CD1c-positive myeloid dendritic cell (primary cell): ENCODE results near the gene FBXW4.

Source experiments
- DNase-seq: peaks from one replicate; pipeline ENCODE4 v3.0.0-alpha.2; 2016; ENCODE audit errors: extremely low spot score

The FBXW4 gene

GRCh38 chr10:101696632-101697031, 1.7 kb upstream of the FBXW4 start:
- DNase-seq: no peak

DNA sequence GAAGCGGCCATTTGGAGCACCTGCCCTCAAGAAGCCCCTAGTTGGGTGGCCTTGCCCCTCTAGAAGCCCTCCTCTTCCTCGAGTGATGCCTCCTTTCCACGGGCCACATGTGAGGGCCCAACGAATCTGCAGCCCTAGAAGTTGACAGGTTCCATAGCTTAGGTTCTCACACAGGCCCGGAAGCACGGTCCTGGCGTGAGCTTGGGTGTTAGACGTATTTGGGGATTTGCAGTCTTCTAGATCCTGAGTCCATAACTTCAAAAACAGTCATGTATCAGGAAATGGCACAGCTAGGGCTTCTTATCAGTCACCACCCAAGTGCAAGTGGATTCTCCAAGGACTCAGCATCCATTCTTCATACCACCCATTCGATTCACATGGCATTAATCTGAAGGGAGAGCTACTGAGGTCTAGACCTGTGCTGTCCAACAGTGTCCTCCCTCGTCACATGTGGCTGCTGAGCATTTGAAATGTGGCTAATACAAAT, 477 bp upstream of the FBXW4 start:
- no peak for DNase-seq

DNA sequence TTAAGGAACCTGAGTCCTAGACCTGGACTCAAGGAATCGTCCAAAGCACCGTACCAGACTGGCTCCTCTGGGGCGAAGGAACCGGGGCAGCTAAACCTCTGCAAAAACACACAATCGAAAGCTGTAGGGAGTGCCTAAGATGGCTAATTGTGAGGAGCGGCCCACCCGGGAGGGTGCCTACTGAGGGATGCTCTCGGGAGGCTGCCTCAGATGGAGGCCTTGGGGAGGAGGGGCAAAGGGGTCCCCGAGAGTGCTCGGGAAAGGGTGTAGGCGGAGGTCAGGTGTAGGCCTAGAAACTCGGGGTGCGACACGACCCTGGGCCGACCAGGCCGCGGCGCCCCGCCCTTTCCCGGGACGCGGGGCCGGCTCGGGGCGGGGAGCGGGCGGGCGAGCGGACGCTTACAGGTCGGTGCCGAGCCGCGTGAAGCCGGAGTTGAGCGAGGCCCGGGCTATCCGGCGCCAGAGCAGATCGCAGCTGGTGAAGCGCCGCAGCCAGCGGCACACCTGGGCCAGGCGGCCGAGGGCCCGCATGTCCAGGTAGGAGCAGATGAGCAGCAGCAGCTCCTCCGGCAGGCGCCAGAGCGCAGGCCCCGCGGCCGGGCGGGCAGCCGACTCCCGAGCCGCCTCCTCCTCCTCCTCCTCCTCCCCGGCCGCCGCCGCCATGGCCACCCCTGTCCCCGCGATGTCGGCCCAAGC, 844 bp downstream of the FBXW4 start:
- DNase-seq: peak; percentile 39

- no peak for DNase-seq
Observed at GRCh38 chr10:101693651-101693977, 1.4 kb downstream of the FBXW4 start.

GRCh38 chr10:101691081-101691480, 3.9 kb downstream of the FBXW4 start:
- DNase-seq: no peak

GRCh38 chr10:101690461-101690860, 4.5 kb downstream of the FBXW4 start:
- no peak for DNase-seq

- DNase-seq: no peak
Observed at GRCh38 chr10:101687071-101687658, 7.8 kb downstream of the FBXW4 start.

DNA sequence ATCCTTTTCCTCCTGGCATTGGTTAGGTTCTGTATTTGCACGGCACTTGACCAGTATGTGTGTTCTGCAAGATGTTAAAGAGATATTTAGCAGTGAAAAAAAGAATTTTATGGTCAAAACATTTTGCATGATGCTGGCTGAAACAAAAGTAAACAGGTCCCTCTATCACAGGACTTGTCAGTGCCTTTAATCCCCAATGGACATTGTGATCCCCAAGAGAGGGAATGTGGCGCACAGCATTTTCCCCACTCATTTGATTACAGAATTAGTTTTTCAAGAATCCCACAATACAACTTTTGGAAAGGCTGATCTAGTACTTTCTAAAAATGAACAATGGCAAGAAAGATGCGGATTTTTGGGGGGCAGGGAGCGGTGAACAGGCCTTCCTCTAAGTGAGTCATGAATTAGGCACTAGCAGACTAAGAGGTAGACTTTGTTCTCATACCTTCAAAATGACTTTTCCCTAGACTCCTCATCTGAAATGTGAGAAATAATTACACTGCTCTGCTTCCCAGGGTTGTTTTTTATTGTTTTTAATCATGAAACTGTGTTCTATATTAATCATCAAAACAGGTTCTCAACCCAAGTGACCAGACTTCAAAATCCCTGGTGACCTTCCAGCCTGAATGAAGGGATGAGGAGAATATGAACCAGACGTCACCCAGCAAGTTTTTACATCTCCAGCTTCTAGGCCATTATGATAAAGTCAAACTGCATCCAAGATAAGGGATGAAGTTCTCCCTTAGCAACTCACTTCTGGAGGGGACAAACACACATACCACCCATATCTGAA, 8.6 kb downstream of the FBXW4 start:
- DNase-seq: no peak

GRCh38 chr10:101684782-101685181, 10.2 kb downstream of the FBXW4 start:
- DNase-seq: no peak

- no peak for DNase-seq
Observed at GRCh38 chr10:101683276-101683675, 11.7 kb downstream of the FBXW4 start.

GRCh38 chr10:101682172-101682825, 12.7 kb downstream of the FBXW4 start:
- no peak for DNase-seq

- no peak for DNase-seq
Observed at GRCh38 chr10:101676565-101676964, 18.4 kb downstream of the FBXW4 start.

- no peak for DNase-seq
Observed at GRCh38 chr10:101675115-101675514, 19.9 kb downstream of the FBXW4 start.

DNA sequence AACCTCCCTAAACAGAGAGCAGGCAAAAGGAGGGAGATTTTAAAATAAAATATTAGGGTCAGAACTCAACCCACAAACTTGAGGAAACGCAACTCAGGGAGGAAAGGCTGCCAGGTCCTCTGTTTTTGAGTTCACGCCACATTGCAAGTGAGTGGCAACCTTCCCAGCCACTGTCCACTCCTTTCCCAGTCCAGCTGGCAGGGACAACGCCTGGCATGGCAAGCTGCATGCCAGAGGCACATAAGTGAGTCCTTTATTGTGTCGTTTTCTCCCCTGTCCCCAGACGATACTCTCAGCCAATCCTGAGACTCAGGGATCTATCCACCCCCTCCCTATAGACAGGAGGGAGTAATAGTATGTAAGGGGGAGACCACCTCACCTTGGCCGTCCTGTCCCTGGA, 22.4 kb downstream of the FBXW4 start:
- no peak for DNase-seq

GRCh38 chr10:101671453-101671852, 23.5 kb downstream of the FBXW4 start:
- no peak for DNase-seq

GRCh38 chr10:101670635-101671034, 24.3 kb downstream of the FBXW4 start:
- DNase-seq: no peak

DNA sequence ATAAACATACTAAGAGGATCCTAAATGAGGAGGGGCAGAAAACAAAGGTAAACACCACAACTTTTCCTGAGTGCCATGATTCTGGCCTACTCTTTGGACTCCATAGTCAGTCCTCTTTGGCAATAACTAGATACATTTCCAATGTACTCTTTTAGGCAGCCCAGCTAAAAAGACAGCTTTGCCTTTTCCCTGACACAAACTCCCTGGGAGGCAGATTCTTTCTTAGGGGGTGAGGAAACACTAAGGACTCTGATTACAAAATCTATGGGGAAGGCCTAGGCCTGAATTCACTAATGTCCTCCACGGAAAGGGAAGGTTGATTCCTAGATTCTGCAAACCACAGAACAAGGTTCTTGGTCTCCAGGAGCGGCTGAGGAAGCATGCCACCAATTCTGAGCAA, 25.8 kb downstream of the FBXW4 start:
- no peak for DNase-seq

DNA sequence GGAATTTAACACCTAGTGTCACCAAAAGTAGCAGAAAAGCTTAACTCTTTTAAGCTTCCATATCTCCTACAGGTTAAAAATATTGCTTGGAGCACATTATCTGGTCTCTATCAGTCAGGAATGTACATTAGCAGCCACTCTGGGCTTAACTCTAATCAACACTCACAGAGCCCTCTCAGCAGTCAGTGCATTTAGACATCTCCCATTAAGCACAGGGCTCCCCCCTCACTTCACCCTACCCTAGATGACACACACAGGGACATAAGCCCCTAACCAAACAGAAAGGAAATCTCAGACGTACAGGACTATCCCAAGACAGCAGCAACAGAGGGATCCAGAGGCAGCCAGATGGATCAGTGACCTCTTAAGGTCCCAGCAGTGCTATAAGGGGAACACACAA, 26.4 kb downstream of the FBXW4 start:
- no peak for DNase-seq

DNA sequence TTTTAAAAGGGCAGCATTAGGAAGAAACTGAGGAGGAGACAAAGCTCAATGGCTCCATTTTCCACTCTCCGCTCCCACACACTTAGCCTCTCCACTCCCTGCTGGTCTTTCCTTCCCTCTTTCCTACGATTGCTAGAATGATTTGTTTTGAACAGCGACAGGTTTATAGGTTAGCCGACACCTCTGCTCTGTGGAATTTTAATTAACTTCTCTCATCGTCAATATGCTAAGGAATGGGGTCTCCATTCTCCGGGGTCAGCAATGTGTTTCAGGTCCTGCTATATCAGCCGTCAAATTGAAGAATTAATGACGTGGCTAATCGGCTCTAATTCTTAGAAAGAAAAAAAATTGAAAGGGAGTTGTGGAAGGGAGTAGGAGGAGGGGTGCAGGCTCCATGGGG, 28.9 kb downstream of the FBXW4 start:
- no peak for DNase-seq

- no peak for DNase-seq
Observed at GRCh38 chr10:101663097-101663496, 31.9 kb downstream of the FBXW4 start.

DNA sequence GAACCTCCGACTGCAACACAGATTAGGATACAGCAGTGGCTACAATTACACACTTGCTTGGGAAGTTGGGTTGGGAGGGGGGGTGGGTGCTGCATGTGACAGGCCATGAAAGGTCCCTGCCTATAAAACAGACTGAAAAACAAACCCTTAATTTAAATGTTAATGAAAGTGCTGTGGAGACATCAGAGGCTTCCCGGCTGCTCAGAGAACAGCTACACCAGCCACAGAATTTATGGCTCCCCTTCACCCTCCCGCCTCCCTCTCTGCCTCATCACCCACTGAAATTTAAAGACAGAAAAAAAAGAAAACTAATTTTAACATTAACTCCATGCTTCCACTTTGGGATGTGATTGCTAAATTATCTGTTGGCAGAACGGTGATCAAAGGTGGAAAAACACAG, 34.7 kb downstream of the FBXW4 start:
- no peak for DNase-seq

DNA sequence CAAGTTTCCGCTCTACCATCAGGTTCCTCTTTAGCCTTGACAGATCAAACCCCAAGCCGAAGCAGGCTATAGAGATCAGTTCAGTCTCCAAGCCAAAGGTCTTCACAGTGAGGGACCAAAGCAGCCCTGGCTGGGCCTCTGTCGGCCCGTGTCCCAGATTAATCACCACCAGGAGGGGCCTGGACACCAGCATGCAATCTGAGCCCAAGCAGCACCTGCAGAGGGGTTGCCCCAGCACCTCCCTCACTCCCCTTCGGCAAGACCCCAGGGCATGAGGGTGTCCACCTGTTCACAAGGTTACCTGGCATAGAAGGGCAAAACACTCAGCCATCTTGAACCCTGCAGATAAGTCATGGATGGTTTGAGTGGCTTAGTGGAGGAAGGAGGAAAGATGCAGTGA, 36.0 kb downstream of the FBXW4 start:
- no peak for DNase-seq

DNA sequence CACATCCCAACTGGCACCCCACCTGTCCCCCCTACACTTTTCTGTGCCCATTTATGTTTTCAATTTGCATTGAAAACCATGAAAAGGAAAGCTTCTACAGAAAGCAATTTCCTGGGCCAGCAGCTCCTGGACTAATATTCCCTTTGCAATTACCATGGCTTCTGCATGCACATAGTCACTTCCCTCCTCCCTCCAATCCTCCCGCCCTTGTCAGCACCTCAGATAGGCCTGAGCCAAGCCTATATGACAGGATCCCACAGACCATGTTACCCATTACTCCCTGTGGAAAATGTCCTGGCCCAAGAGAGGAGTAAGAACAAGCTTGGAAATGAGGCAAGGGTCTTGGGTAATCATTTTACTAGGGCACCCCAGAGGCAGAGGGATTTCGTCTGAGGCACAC, 38.1 kb downstream of the FBXW4 start:
- DNase-seq: no peak
